ENCODE measurements around the gene RAPSN.

- TF ChIP-seq CTCF (conservative IDR thresholded peaks at IDR 0.05 in 1 of 2, IDR thresholded peaks at IDR 0.05 in 1 of 2; ENCODE audit: low read depth in 1 of 2, low read length in 2 of 2): no peak
- no peak for TF ChIP-seq EZH2 (IDR thresholded peaks at IDR 0.05; ENCODE audit: low read length, missing control alignments)
Measured at GRCh38 chr11:47431356-47432083, 17.4 kb downstream of the RAPSN start.

Data from fibroblast of lung (primary cell).